Umbilical cord (tissue), 2 donors: ENCODE data around the gene AVPI1. TPM values are rescaled to one million over a fixed set of nuclear protein-coding genes. Genes with fewer than 3 reads are reported as not detected.
A peak's percentile ranks its signal among the peaks of the same experiment; 100 is the strongest.

ENCODE experiments used
- DNase-seq: peaks from one replicate; pipeline ENCODE4 v3.0.0-alpha.2; 2015; ENCODE audit warnings: low spot score
- total RNA-seq: library from RNA; depleted of rRNA; stranded (reverse); fragments of >200 nt; gene quantifications from one replicate; pipeline ENCODE4 v1.2.3, GENCODE V29; 2014; ENCODE audit warnings: low replicate concordance; ENCODE audit not compliant: insufficient read depth

AVPI1 gene
- 7.0 TPM for total RNA-seq

GRCh38 chr10:97686962-97687784, at the start of gene AVPI1:
Gene AVPI1, minus strand, starts transcription at chr10:97687241. Its CDS starts 7,336 bp downstream, at chr10:97679905.
- DNase-seq = peak; percentile 98

- no peak for DNase-seq
Measured at GRCh38 chr10:97736403-97736901, 49.4 kb upstream of the AVPI1 start.

- DNase-seq = no peak
Measured at GRCh38 chr10:97734021-97734420, 47.0 kb upstream of the AVPI1 start.

GRCh38 chr10:97733256-97733655, 46.2 kb upstream of the AVPI1 start:
- no peak for DNase-seq

- no peak for DNase-seq
Measured at GRCh38 chr10:97732052-97732359, 45.0 kb upstream of the AVPI1 start.

- peak; percentile 86 for DNase-seq
Measured at GRCh38 chr10:97731346-97732051, 44.5 kb upstream of the AVPI1 start.

- no peak for DNase-seq
Measured at GRCh38 chr10:97729014-97729413, 42.0 kb upstream of the AVPI1 start.

GRCh38 chr10:97726636-97727178, 39.7 kb upstream of the AVPI1 start:
- peak; percentile 64 for DNase-seq

GRCh38 chr10:97724341-97724941, 37.4 kb upstream of the AVPI1 start:
- no peak for DNase-seq

- DNase-seq = no peak
Measured at GRCh38 chr10:97723001-97723400, 36.0 kb upstream of the AVPI1 start.

- no peak for DNase-seq
Measured at GRCh38 chr10:97721871-97722780, 35.1 kb upstream of the AVPI1 start.

- no peak for DNase-seq
Measured at GRCh38 chr10:97719602-97720001, 32.6 kb upstream of the AVPI1 start.

- DNase-seq = peak; percentile 62
Measured at GRCh38 chr10:97718659-97719142, 31.7 kb upstream of the AVPI1 start.

- DNase-seq = no peak
Measured at GRCh38 chr10:97718178-97718577, 31.1 kb upstream of the AVPI1 start.

- DNase-seq = no peak
Measured at GRCh38 chr10:97717627-97718026, 30.6 kb upstream of the AVPI1 start.

GRCh38 chr10:97715259-97715874, 28.3 kb upstream of the AVPI1 start:
- DNase-seq = no peak

- peak; percentile 94 for DNase-seq
Measured at GRCh38 chr10:97714401-97715258, 27.6 kb upstream of the AVPI1 start.

- DNase-seq = peak; percentile 74
Measured at GRCh38 chr10:97713826-97714400, 26.9 kb upstream of the AVPI1 start.

GRCh38 chr10:97713339-97713825, 26.3 kb upstream of the AVPI1 start, which contains the start of gene MARVELD1:
Gene MARVELD1, plus strand, starts transcription at chr10:97713730. Its CDS starts 147 bp downstream, at chr10:97713877.
- DNase-seq = peak; percentile 98
